ENCODE results near the gene MAP3K2.

Gene MAP3K2

GRCh38 chr2:127387655-127388422 is at the start of gene MAP3K2:
MAP3K2 (minus strand) TSS chr2:127387975; CDS start chr2:127343129, 44,846 bp downstream.
- H3K27me3 ChIP-seq (ENCODE audit: control insufficient read depth, insufficient read depth, low read length), result no peaks in the 10 kb centered on the region
- peaks cover 11% of the 10 kb centered on the region for H3K79me2 ChIP-seq
- H3K36me3 ChIP-seq (ENCODE audit: control insufficient read depth, insufficient read depth, low read length), result no peaks in the 10 kb centered on the region
- H3K4me2 ChIP-seq (ENCODE audit: low read length), result peak within 1 kb of the TSS; percentile 81
- H3K9ac ChIP-seq, result peak within 1 kb of the TSS; percentile 99
- peak within 1 kb of the TSS; percentile 88 for H3K4me3 ChIP-seq (ENCODE audit: low read depth, low read length)
- peak within 1 kb of the TSS; percentile 89 for H2AFZ ChIP-seq
- peaks cover 20% of the 10 kb centered on the region for H3K4me1 ChIP-seq
- H3K27ac ChIP-seq, result peak within 1 kb of the TSS; percentile 98
- H3K9me3 ChIP-seq (ENCODE audit: control insufficient read depth, low read length), result no peaks in the 10 kb centered on the region
- TF ChIP-seq CTCF (IDR thresholded peaks at IDR 0.05), result peak; percentile 17

GRCh38 chr2:127437056-127437455 is 49.3 kb upstream of the MAP3K2 start:
- Histone ChIP-seq H3K27ac (no peak overlapping the region), H3K79me2 (no peaks in the 10 kb centered on the region), H3K9ac (no peak overlapping the region), H3K27me3 (ENCODE audit: control insufficient read depth, insufficient read depth, low read length) (no peaks in the 10 kb centered on the region), H3K36me3 (ENCODE audit: control insufficient read depth, insufficient read depth, low read length) (no peaks in the 10 kb centered on the region), H3K4me3 (ENCODE audit: low read depth, low read length) (no peak overlapping the region), H3K9me3 (ENCODE audit: control insufficient read depth, low read length) (no peaks in the 10 kb centered on the region), H3K4me2 (ENCODE audit: low read length) (no peak overlapping the region), H3K4me1 (no peaks in the 10 kb centered on the region), H2AFZ (no peak overlapping the region)
- no peak for TF ChIP-seq CTCF (IDR thresholded peaks at IDR 0.05)

- no peak for TF ChIP-seq CTCF (IDR thresholded peaks at IDR 0.05)
- Histone ChIP-seq H3K4me3 (ENCODE audit: low read depth, low read length) (no peak overlapping the region), H2AFZ (no peak overlapping the region), H3K9me3 (ENCODE audit: control insufficient read depth, low read length) (no peaks in the 10 kb centered on the region), H3K4me1 (no peaks in the 10 kb centered on the region), H3K9ac (no peak overlapping the region), H3K36me3 (ENCODE audit: control insufficient read depth, insufficient read depth, low read length) (no peaks in the 10 kb centered on the region), H3K79me2 (no peaks in the 10 kb centered on the region), H3K27me3 (ENCODE audit: control insufficient read depth, insufficient read depth, low read length) (no peaks in the 10 kb centered on the region), H3K27ac (no peak overlapping the region), H3K4me2 (ENCODE audit: low read length) (no peak overlapping the region)
These were observed 46.7 kb upstream of the MAP3K2 start for GRCh38 chr2:127434515-127434914.

- Histone ChIP-seq H2AFZ (no peak overlapping the region), H3K9me3 (ENCODE audit: control insufficient read depth, low read length) (no peaks in the 10 kb centered on the region), H3K4me2 (ENCODE audit: low read length) (no peak overlapping the region), H3K36me3 (ENCODE audit: control insufficient read depth, insufficient read depth, low read length) (no peaks in the 10 kb centered on the region), H3K79me2 (no peaks in the 10 kb centered on the region), H3K4me3 (ENCODE audit: low read depth, low read length) (no peak overlapping the region), H3K27me3 (ENCODE audit: control insufficient read depth, insufficient read depth, low read length) (no peaks in the 10 kb centered on the region), H3K27ac (no peak overlapping the region), H3K9ac (no peak overlapping the region), H3K4me1 (no peaks in the 10 kb centered on the region)
- TF ChIP-seq CTCF (IDR thresholded peaks at IDR 0.05), result no peak
These were observed 43.7 kb upstream of the MAP3K2 start for GRCh38 chr2:127431408-127432023.

Data from parathyroid adenoma (tissue), 2 donors.